ENCODE data around the gene AKAP3. TPM values are rescaled to one million over a fixed set of nuclear protein-coding genes. Genes with fewer than 3 reads are reported as not detected.

AKAP3 gene
- total RNA-seq, 4 donors from 2014 or later: 2.0 to 7.7 (median 3.0) TPM

- Histone ChIP-seq H3K4me3 (replicated peaks in 1 of 3) (peak overlapping the region; percentile 13 to 63 (median 50)), H3K27ac (peak overlapping the region in 2 of 3 donors; percentile 82 to 92), H3K27me3 (no peaks in the 10 kb centered on the region), H3K36me3 (no peaks in the 10 kb centered on the region), H3K4me1 (peaks cover 13 to 17% of the 10 kb centered on the region in 2 donors), H3K9me3 (no peaks in the 10 kb centered on the region)
- intact Hi-C loops (cut with DNase I): no loop called here
- DNase-seq: no peak
- no peak for TF ChIP-seq CTCF (IDR thresholded peaks at IDR 0.05)
- no peak for TF ChIP-seq POLR2A (IDR thresholded peaks at IDR 0.05)
- 31 to 39% methylated on average over 4 of the region's 4 CpGs for WGBS, 2 donors
Observed at GRCh38 chr12:4648104-4648500, 749 bp downstream of the AKAP3 start.

- intact Hi-C loops (cut with DNase I): no loop called here
- H3K4me3 ChIP-seq (replicated peaks in 1 of 3): no peak overlapping the region
- no peaks in the 10 kb centered on the region for H3K9me3 ChIP-seq
- H3K4me1 ChIP-seq: peaks cover 5 to 12% of the 10 kb centered on the region in 2 donors
- no peak for DNase-seq
- 93 to 96% methylated on average over 1 of the region's 1 CpG for WGBS, 2 donors
- no peaks in the 10 kb centered on the region for H3K36me3 ChIP-seq
- H3K27ac ChIP-seq: no peak overlapping the region
- H3K27me3 ChIP-seq: no peaks in the 10 kb centered on the region
- no peak for TF ChIP-seq POLR2A (IDR thresholded peaks at IDR 0.05)
- no peak for TF ChIP-seq CTCF (IDR thresholded peaks at IDR 0.05)
Observed at GRCh38 chr12:4645023-4645422, 3.8 kb downstream of the AKAP3 start.

- H3K4me1 ChIP-seq: peaks cover 0 to 6% of the 10 kb centered on the region in 2 donors
- H3K27me3 ChIP-seq: no peaks in the 10 kb centered on the region
- DNase-seq: no peak
- no peak overlapping the region for H3K27ac ChIP-seq
- no peaks in the 10 kb centered on the region for H3K36me3 ChIP-seq
- no peak for TF ChIP-seq CTCF (IDR thresholded peaks at IDR 0.05)
- TF ChIP-seq POLR2A (IDR thresholded peaks at IDR 0.05): no peak
- H3K4me3 ChIP-seq (replicated peaks in 1 of 3): no peak overlapping the region
- WGBS, 2 donors: 81 to 86% methylated on average over 6 of the region's 6 CpGs
- intact Hi-C loops (cut with DNase I): no loop called here
- no peaks in the 10 kb centered on the region for H3K9me3 ChIP-seq
Observed at GRCh38 chr12:4643747-4644146, 5.1 kb downstream of the AKAP3 start.

GRCh38 chr12:4630262-4630661 lies 18.6 kb downstream of the AKAP3 start:
- intact Hi-C loops (cut with DNase I): no loop called here
- DNase-seq: no peak
- no peak for TF ChIP-seq CTCF (IDR thresholded peaks at IDR 0.05)
- TF ChIP-seq POLR2A (IDR thresholded peaks at IDR 0.05): no peak
- H3K9me3 ChIP-seq: no peaks in the 10 kb centered on the region
- no peaks in the 10 kb centered on the region for H3K36me3 ChIP-seq
- H3K27ac ChIP-seq: no peak overlapping the region
- H3K4me1 ChIP-seq: no peaks in the 10 kb centered on the region
- H3K27me3 ChIP-seq: no peaks in the 10 kb centered on the region
- H3K4me3 ChIP-seq (replicated peaks in 1 of 3): no peak overlapping the region
- 57 to 67% methylated on average over 5 of the region's 5 CpGs for WGBS, 2 donors

GRCh38 chr12:4628406-4628805 lies 20.4 kb downstream of the AKAP3 start:
- Histone ChIP-seq H3K27ac (no peak overlapping the region), H3K27me3 (no peaks in the 10 kb centered on the region), H3K36me3 (no peaks in the 10 kb centered on the region), H3K4me3 (replicated peaks in 1 of 3) (no peak overlapping the region), H3K9me3 (no peaks in the 10 kb centered on the region), H3K4me1 (no peaks in the 10 kb centered on the region)
- WGBS, 2 donors: 93 to 94% methylated on average over 10 of the region's 10 CpGs
- no peak for DNase-seq
- no peak for TF ChIP-seq POLR2A (IDR thresholded peaks at IDR 0.05)
- no peak for TF ChIP-seq CTCF (IDR thresholded peaks at IDR 0.05)
- intact Hi-C loops (cut with DNase I): no loop called here

Measured in thyroid gland (tissue), 4 donors.